Measurements from ENCODE around the gene SLC12A7.

DNA sequence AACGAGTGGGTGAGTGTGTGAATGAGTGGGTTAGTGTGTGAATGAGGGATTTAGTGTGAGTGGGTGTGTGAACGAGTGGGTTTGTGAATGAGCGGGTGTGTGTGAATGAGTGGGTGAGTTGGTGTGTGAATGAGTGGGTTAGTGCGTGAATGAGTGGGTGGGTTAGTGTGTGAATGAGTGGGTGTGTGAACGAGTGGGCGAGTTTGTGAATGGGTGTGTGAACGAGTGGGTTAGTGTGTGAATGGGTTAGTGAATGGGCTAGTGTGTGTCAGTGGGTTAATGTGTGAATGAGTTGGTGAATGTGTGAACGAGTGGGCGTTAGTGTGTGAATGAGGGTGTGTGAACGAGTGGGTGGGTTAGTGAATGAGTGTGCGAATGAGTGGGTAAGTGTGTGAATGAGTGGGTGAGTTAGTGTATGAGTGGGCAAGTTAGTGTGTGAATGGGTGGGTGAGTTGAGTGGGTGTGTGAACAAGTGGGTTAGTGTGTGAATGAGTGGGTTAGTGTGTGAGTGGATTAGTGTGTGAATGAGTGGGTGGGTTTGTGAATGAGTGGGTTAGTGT is 63.6 kb downstream of the SLC12A7 start:
- TF ChIP-seq, protein P1, sequence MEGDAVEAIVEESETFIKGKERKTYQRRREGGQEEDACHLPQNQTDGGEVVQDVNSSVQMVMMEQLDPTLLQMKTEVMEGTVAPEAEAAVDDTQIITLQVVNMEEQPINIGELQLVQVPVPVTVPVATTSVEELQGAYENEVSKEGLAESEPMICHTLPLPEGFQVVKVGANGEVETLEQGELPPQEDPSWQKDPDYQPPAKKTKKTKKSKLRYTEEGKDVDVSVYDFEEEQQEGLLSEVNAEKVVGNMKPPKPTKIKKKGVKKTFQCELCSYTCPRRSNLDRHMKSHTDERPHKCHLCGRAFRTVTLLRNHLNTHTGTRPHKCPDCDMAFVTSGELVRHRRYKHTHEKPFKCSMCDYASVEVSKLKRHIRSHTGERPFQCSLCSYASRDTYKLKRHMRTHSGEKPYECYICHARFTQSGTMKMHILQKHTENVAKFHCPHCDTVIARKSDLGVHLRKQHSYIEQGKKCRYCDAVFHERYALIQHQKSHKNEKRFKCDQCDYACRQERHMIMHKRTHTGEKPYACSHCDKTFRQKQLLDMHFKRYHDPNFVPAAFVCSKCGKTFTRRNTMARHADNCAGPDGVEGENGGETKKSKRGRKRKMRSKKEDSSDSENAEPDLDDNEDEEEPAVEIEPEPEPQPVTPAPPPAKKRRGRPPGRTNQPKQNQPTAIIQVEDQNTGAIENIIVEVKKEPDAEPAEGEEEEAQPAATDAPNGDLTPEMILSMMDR (IDR thresholded peaks at IDR 0.05) = no peak
- no peak for TF ChIP-seq POLR2A (IDR thresholded peaks at IDR 0.05)

All from right lobe of liver (tissue), 4 donors.